ACC112 (cell line): Measurements from ENCODE around the gene AHCYL1.
"Not testable (repeated sequence)": the region's sequence is repeated elsewhere in the genome, so short reads cannot be mapped to it uniquely, and the experiment has no call there.

Source experiments
- H2AFZ ChIP-seq: fragments of 200-600 bp; sonication (generic); one replicate; pipeline ENCODE4 v1.6.0; 2017; ENCODE audit warnings: antibody characterized with exemption, low read length; ENCODE audit not compliant: unreplicated experiment
- H3K27ac ChIP-seq: fragments of 200-600 bp; sonication (generic); 2 replicates; pipeline ENCODE4 v1.5.1; 2014; ENCODE audit warnings: low read depth, mild to moderate bottlenecking, antibody characterized with exemption, low read length, moderate library complexity
- H3K27me3 ChIP-seq: fragments of 200-600 bp; sonication (generic); 2 replicates; pipeline ENCODE4 v1.6.1; 2014; ENCODE audit warnings: mild to moderate bottlenecking, antibody characterized with exemption, low read length, moderate library complexity, mixed read lengths; ENCODE audit not compliant: insufficient read depth
- H3K36me3 ChIP-seq: fragments of 200-600 bp; sonication (generic); 2 replicates; pipeline ENCODE4 v1.6.1; 2016; ENCODE audit warnings: mild to moderate bottlenecking, antibody characterized with exemption, low read length, moderate library complexity, mixed read lengths; ENCODE audit not compliant: insufficient read depth
- H3K4me1 ChIP-seq: fragments of 200-600 bp; sonication (generic); one replicate; pipeline ENCODE4 v1.6.1; 2016; ENCODE audit warnings: low read length, mixed read lengths; ENCODE audit not compliant: insufficient read depth, unreplicated experiment, control insufficient read depth
- H3K4me3 ChIP-seq: fragments of 200-600 bp; sonication (generic); 2 replicates; pipeline ENCODE4 v1.5.1; 2014; ENCODE audit warnings: mild to moderate bottlenecking, low read depth, low read length
- H3K79me2 ChIP-seq: fragments of 200-600 bp; sonication (generic); one replicate; pipeline ENCODE4 v1.6.0; 2016; ENCODE audit warnings: low read length; ENCODE audit not compliant: control insufficient read depth, unreplicated experiment, insufficient read depth

AHCYL1 gene

DNA sequence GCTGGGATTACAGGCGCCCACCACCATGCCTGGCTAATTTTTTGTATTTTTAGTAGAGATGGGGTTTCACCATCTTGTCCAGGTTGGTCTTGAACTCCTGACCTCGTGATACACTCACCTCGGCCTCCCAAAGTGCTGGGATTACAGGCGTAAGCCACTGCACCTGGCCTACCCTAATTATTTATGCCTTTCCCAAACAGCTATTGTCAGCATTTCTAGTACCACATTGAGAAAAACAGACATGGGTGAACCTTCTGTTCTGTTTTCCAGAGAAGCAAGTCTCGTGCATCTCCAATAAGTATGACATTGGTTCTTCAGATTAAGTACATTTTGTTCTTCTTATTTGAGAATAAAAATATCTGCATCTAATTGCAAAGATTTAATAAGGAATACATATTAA is 33.1 kb upstream of the AHCYL1 start:
- H2AFZ ChIP-seq, H3K27me3 ChIP-seq, H3K4me1 ChIP-seq, H3K79me2 ChIP-seq, H3K27ac ChIP-seq, H3K4me3 ChIP-seq, H3K36me3 ChIP-seq: not testable (repeated sequence)

DNA sequence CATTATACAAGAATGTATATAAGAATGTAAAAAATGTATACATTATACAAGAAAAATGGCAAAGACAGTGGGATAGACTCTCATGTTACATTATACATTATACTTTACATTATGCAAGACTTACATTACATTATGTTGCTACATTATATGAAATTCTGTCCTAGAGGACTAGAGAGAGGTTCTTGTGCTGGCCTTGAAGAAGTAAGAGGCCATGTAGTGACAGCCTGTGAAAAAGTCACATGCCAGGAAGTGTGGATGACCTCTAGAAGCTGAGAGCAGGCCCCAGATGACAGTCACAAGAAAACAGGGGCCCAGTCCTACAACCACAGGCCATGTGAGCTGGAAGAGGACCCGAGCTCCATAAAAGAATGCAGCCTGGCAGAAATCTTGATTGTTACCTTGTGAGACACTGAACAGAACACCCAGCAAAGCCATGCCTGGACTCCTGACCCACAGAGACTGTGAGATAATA is 30.5 kb upstream of the AHCYL1 start:
- no peak overlapping the region for H3K4me3 ChIP-seq
- H3K79me2 ChIP-seq = no peaks in the 10 kb centered on the region
- no peak overlapping the region for H3K27ac ChIP-seq
- H3K27me3 ChIP-seq = no peaks in the 10 kb centered on the region
- H2AFZ ChIP-seq = no peak overlapping the region
- no peaks in the 10 kb centered on the region for H3K36me3 ChIP-seq
- H3K4me1 ChIP-seq = peaks cover 8% of the 10 kb centered on the region

DNA sequence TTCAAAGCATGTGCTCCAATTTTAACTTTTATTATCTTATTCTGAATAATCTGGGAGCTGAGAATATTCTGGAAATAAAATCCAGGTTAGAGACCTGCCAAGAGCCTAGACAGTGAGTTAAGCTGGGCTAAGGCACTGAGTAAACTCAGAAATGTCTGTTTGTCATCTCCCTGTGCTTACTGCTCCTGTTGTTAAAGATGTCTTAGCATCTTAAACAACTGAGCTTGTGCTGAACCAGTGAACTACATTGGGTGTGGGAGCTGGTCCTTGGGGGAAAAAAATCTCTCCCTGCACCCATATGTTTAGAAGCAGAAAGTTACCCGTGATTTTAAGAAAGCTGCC is 25.0 kb upstream of the AHCYL1 start:
- Histone ChIP-seq H2AFZ (peak overlapping the region; percentile 52), H3K79me2 (no peaks in the 10 kb centered on the region), H3K27me3 (no peaks in the 10 kb centered on the region), H3K36me3 (no peaks in the 10 kb centered on the region), H3K4me1 (peaks cover 44% of the 10 kb centered on the region), H3K4me3 (no peak overlapping the region), H3K27ac (peak overlapping the region; percentile 69)

DNA sequence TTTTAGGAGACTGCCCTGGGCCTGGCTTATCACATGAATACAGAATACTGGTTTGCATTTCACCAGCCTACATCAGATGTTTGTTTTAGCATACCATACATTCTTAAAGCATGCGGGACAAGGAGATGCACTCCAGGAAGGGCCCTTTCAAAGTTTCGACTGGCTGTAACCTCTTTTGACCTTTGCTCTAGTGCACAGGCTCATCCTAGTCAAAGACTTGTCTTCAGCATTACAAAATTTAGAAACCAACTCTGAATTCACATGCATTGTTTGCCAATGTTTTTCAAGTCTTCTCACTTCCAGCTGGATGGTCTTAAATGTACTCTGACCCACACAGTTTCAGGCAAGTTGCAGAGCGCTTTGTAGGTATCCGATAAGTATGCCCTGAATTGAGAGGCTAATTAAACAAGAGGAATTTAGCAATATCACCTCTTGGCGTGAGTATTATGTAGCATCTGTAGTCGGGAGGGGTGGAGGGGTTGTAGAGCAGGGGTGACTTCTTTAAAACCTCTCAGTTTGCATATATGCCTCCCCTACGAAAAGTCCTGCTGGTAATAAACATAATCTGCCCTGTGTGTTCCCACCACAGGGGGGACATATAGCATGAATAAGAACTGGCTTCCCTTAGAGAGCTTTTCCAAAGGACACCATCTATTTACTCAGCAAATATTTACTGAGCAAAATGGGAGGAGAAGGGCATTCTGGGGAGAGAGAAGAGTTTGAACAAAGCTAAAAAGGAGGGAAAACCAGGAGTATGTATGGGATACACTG is 24.4 kb upstream of the AHCYL1 start:
- no peaks in the 10 kb centered on the region for H3K27me3 ChIP-seq
- H3K27ac ChIP-seq = peak overlapping the region; percentile 69
- H2AFZ ChIP-seq = peak overlapping the region; percentile 52
- 0 out of 2 replicates have a peak, but pooled peaks cover 3% of the 10 kb centered on the region for H3K36me3 ChIP-seq
- peaks cover 44% of the 10 kb centered on the region for H3K4me1 ChIP-seq
- no peaks in the 10 kb centered on the region for H3K79me2 ChIP-seq
- H3K4me3 ChIP-seq = no peak overlapping the region

DNA sequence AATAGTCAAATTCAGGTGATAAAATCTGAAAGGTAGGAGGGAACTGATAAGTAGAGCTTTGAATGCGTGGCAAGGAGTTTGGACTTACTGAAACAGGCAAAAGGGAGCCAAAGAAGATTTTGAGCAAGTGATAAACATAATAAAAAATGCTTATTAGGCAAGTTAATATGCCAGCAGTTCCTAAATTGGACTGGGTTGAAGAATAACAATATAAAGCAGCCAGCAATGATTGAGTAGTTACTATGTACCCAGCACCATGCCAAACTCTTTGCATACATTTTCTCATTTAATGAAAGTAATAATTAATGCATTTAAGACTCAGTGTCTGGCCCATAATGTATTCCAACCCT is 23.8 kb upstream of the AHCYL1 start:
- no peaks in the 10 kb centered on the region for H3K27me3 ChIP-seq
- H2AFZ ChIP-seq = no peak overlapping the region
- no peak overlapping the region for H3K4me3 ChIP-seq
- H3K36me3 ChIP-seq = 0 out of 2 replicates have a peak, but pooled peaks cover 4% of the 10 kb centered on the region
- no peaks in the 10 kb centered on the region for H3K79me2 ChIP-seq
- peaks cover 44% of the 10 kb centered on the region for H3K4me1 ChIP-seq
- H3K27ac ChIP-seq = peak overlapping the region; percentile 35

DNA sequence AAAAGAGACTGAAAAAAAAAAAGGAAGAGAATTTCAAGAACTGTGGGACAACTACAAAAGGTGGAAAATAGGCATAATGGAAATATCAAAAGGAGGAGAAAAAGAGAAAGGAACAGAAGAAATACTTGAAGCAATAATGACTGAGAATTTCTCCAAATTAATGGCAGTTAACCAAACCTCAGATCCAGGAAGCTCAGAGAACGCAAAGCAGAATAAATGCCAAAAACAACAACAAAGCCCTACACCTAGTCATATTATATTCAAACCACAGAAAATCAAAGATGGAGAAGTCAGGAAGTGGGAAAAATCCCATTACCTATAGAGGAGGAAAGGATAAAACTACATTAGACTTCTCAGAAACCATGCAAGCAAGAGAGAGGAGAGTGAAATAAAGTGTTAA is 20.7 kb upstream of the AHCYL1 start:
- Histone ChIP-seq H3K79me2 (no peaks in the 10 kb centered on the region), H3K4me1 (peaks cover 41% of the 10 kb centered on the region), H3K4me3 (peak overlapping the region; percentile 42; the same call in 1 of the 2 replicates), H3K36me3 (0 out of 2 replicates have a peak, but pooled peaks cover 4% of the 10 kb centered on the region), H2AFZ (peak overlapping the region; percentile 74), H3K27ac (0 out of 2 replicates have a peak overlapping the region, but pooled peaks have one; percentile 7), H3K27me3 (no peaks in the 10 kb centered on the region)

DNA sequence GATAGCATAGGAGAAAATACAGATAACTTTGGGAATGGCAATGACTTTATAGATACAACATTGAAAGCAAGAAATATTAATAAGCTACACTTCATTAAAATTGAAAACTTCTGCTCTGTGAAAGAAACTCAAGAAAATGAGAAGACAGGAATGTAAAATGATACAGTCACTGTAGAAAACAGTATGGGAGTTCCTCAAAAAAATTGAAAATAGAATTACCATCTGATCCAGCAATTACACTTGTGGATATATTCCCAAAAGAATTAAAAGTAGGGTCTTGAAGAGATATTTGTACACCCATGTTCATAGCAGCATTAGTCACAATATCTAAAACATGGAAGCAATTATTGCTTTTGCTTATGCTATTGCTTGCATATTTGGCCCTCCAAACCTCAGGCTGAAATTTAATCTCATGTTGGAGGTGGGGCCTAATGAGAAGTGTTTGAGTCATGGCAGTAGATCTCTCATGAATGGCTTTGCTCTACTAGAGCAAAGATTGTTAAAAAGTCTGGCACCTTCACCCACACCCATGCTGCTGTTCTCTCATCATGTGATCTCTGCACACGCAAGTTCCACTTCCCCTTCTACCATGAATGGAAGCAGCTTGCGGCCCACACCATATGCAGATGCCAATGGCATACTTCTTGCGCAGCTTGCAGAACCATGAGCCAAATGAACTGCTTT is 15.3 kb upstream of the AHCYL1 start:
- Histone ChIP-seq H3K4me1 (peaks cover 21% of the 10 kb centered on the region), H3K27me3 (no peaks in the 10 kb centered on the region), H3K4me3 (no peak overlapping the region), H2AFZ (peak overlapping the region; percentile 54), H3K36me3 (0 out of 2 replicates have a peak, but pooled peaks cover 4% of the 10 kb centered on the region), H3K27ac (peak overlapping the region; percentile 43), H3K79me2 (no peaks in the 10 kb centered on the region)

DNA sequence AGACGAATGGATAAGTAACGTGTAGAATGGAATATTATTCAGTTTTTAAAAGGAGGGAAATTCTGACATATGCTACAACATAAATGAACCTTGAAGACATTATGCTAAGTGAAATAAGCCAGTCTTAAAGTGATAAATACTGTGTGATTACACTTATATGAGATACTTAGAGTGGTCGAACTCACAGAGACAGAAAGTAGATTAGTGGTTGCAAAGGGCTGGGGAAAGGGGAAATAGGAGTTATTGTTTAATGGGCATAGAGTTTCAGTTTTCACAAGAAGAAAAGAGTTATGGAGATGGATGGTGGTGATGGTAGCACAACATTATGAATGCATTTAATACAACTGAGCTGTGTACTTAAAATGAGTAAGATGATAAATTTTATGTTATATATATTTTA is 14.7 kb upstream of the AHCYL1 start:
- no peak overlapping the region for H3K27ac ChIP-seq
- 0 out of 2 replicates have a peak, but pooled peaks cover 4% of the 10 kb centered on the region for H3K36me3 ChIP-seq
- H3K4me1 ChIP-seq = peaks cover 27% of the 10 kb centered on the region
- no peak overlapping the region for H2AFZ ChIP-seq
- H3K4me3 ChIP-seq = no peak overlapping the region
- no peaks in the 10 kb centered on the region for H3K79me2 ChIP-seq
- H3K27me3 ChIP-seq = no peaks in the 10 kb centered on the region

DNA sequence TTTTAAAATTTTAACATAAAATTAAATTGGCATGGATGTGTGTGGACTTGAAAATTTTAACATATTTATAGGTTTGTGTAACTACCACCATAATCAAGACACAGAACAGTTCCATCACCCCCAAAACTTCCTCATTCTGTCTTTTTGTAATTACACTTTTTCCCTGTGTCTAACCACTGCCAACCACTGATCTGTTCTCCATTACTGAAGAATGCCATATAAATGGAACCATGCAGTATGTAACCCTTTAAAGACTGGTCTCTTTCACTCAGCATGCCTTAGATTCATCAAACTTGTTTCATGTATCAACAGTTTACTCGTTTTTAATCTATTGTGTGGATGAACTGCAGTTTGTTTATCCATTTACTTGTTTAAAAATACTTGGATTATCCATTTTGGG is 13.0 kb upstream of the AHCYL1 start:
- H2AFZ ChIP-seq = no peak overlapping the region
- H3K4me1 ChIP-seq = peaks cover 42% of the 10 kb centered on the region
- no peaks in the 10 kb centered on the region for H3K27me3 ChIP-seq
- H3K36me3 ChIP-seq = no peaks in the 10 kb centered on the region
- H3K4me3 ChIP-seq = no peak overlapping the region
- no peak overlapping the region for H3K27ac ChIP-seq
- no peaks in the 10 kb centered on the region for H3K79me2 ChIP-seq

DNA sequence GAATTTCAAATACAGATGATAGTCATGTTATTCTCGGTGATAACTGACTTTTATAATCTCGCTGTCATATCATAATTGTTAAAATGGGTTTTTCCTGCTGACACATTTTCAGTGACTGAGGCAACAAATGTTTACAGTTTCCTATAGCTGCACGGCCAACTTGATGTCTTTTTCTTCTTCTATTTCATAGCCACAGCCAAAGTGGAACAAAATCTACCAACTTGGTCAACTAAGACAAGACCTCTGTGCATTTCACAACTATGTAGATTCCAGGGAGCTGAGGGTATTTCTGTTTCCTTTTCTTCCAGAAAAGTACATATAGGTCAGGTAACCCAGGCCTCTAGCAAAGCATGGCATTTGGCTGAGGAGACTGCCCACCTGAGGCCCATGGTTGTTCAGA is 10.4 kb upstream of the AHCYL1 start:
- Histone ChIP-seq H3K36me3 (no peaks in the 10 kb centered on the region), H3K4me3 (no peak overlapping the region), H3K79me2 (no peaks in the 10 kb centered on the region), H3K27ac (no peak overlapping the region), H3K4me1 (peaks cover 44% of the 10 kb centered on the region), H2AFZ (no peak overlapping the region), H3K27me3 (no peaks in the 10 kb centered on the region)

DNA sequence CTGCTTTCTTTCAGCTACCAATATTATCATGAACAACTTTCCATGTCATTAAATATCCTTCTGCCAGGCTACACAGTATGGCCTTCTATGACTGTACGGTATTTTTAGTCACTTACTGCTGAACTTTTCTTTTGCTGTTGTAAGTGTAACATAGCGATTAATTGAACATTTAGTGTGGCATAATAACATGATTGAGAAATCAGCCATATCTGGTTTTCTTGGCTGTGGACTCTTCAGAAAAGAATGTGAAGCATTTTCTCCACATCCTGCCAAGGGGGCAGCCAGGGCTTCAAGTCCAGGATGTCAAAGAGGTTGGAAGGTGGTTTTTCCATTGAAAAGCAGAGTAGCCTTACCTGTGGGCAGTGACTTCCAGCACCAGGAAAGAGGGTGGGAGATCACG is 8.8 kb upstream of the AHCYL1 start:
- H3K79me2 ChIP-seq = no peaks in the 10 kb centered on the region
- H3K4me3 ChIP-seq = 0 out of 2 replicates have a peak overlapping the region, but pooled peaks have one; percentile 6
- H2AFZ ChIP-seq = no peak overlapping the region
- peaks cover 52% of the 10 kb centered on the region for H3K4me1 ChIP-seq
- H3K27ac ChIP-seq = peak overlapping the region; percentile 56
- H3K36me3 ChIP-seq = no peaks in the 10 kb centered on the region
- H3K27me3 ChIP-seq = no peaks in the 10 kb centered on the region
